HG03565 (cell line): ENCODE data around the gene SHISA8.
"Not testable (repeated sequence)": the region's sequence is repeated elsewhere in the genome, so short reads cannot be mapped to it uniquely, and the experiment has no call there.

Source experiments
- ATAC-seq: cut with Tn5 transposase; IDR thresholded peaks from one replicate; pipeline ENCODE4 v1.9.1; 2021; ENCODE audit warnings: mild to moderate bottlenecking, moderate library complexity; ENCODE audit not compliant: unreplicated experiment

Gene SHISA8

DNA sequence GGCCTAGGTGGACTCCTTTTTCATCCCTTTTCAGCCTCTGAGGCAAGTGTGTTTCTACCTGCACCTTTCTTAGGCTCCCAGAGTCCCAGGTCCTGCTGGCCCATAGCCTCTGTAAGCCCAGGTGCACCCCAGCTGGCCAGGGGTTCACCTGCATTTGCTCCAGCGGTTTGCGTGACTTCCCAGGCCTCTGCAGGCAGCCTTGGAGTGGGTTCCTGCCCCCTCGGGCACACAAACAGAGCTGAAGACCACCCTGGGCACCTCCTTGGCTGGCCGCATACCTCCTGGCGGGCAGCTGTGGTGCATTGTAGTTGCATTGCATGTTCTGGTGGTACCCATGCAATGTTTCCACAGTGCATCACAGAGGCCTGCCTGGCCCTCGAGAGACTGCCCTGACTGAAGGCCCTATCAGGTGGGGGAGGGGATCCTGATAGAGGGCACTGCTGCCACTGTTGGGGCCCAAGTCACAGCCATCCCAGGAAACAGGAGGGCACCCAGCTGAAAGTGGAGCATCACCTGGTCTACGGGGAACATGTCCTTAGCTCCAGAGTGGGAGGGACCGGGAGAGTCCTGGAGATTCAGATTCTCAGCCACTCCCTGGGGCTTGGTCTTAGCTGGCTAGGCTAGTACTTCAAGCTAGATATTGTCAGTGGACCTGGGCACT, 14.1 kb downstream of the SHISA8 start:
- ATAC-seq: no peak

GRCh38 chr22:41899992-41900651, 14.8 kb downstream of the SHISA8 start:
- no peak for ATAC-seq

- no peak for ATAC-seq
Measured at GRCh38 chr22:41899110-41899509, 15.8 kb downstream of the SHISA8 start.

DNA sequence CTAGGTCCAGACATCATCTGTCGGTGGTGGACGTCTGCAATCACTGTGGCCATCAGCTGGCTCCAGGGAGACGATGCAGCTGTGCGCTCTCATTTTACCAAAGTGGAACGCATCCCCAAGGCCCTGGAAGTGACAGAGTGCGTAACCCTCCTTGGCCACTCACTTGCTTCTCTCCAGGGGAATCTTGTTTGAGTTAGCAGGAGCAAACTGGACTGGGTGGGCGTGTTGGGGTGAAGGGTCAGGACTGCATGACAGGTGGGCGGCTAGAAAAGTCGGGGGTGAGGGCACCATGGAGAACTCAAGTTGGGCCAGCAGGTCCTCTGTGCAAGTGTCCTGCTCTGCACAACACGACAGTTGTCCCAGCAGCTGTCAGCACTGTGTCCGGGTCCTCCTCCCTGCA, 16.2 kb downstream of the SHISA8 start:
- no peak for ATAC-seq

DNA sequence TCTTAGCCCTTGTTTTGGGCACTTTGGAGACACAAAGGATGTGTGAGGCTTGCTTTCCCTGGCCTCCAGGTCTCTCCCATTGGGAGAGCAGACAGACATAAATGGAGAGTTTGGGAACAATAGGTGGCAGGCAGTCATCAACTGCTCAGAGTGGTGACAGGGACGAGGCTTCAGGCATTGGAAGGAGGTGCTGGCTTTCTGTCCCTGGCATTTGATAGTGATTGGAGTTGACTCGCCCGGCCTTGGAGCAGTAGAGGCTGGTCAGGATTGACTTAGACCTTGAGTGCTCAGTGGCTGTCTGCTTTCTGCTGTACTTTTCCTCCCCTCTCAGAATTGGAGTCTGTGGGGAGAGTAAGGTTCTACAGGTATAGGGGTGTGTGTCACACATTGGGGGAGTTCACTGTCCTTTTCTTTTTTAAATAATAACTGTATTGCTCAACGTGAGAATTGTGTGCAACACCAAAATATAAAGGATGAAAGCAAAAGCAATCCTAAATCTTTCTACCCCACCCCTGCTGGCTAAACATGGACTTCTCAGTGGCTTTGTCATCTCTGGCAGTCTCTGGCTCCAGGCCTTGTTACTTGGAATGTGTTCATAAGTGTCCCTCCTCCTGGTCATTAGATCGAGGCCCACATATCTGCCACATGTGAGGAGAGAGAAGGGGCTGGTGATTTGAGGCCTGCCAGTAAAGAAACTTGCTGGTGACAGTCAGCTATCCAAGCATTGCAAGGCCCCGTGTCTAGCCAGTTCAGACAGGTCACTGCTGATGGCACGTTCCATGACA, 21.1 kb downstream of the SHISA8 start:
- no peak for ATAC-seq

- ATAC-seq: no peak
Measured at GRCh38 chr22:41892721-41893120, 22.2 kb downstream of the SHISA8 start.

- ATAC-seq: no peak
Measured at GRCh38 chr22:41891407-41891806, 23.5 kb downstream of the SHISA8 start.

DNA sequence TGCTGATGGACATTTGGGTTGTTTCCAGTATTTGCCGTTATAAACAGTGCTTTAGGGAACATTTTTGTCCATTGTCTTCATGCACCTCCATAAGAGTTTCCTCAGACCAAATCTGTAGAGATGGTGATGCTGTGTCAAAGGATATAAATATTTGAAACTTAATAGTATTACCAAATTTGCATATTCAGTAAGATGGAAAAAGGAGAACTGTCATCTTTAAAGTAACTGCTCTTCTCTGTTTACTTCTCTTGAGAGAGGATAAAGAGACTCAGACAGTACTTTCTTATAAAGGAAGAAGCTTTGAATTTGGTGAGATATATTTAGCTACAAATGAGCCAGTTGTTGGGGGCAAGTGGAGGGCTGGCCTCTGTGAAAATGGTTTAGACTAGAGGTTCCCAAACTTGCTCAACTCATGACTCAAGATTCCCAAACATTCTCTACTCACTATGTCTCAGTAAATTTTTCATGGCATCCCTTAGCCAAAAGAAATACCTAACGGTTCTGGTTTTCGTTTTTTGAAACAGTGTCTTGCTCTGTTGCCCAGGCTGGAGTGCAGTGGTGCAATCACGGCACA, 26.2 kb downstream of the SHISA8 start:
- ATAC-seq: no peak

DNA sequence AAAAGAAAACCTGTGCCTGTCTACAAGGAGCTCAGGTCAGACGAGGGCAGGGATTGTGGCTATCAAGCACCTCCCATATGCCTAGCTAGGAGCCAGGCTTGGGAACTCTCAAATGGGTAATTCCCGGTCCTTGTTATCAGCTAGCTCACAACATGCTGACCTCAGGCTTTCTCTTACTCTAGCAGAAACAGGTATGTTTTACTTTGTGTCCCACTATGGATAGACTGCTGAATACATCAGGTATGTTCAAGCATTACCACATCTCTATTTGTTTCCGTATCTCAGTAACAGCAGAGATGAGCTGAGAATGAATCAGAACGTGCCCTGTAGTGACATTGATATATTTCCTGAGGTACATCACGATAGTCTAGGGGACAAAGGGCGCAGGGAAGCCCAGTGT, 29.4 kb downstream of the SHISA8 start:
- ATAC-seq: no peak

DNA sequence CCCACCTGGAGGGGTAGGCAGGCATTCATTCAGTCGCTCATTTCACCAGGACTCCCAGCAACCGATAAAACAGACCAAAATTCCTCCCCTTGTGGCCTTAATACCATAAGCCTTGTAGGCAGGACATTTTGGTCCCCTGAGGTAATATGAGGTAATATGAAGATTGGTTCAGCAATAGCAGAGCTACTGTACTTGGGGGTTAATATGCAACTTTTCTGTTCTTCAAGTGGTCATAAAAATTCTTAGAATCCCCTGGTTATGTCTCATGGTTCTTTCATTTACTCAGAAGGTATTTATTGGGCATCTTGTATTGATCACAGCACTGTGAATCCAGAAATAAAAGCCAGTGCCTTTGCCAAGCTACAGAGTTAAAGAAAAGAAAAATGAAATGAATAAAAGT, 29.8 kb downstream of the SHISA8 start:
- no peak for ATAC-seq

GRCh38 chr22:41883400-41883799, 31.5 kb downstream of the SHISA8 start:
- ATAC-seq: no peak

DNA sequence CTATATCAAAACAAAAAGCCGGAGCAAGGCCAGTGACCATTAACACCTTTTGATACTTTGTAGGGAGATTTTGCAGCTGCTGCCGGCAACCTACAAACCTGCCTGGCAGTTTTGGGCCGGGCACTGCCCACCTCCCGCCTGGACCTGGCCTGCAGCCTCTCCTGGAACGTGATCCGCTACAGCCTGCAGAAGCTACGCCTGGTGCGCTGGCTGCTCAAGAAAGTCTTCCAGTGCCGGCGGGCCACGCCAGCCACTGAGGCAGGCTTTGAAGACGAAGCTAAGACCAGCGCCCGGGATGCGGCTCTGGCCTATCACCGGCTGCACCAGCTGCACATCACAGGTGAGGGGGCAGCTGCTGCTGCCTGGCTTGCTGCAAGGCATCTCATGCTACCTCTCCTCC, 34.2 kb downstream of the SHISA8 start:
- no peak for ATAC-seq

DNA sequence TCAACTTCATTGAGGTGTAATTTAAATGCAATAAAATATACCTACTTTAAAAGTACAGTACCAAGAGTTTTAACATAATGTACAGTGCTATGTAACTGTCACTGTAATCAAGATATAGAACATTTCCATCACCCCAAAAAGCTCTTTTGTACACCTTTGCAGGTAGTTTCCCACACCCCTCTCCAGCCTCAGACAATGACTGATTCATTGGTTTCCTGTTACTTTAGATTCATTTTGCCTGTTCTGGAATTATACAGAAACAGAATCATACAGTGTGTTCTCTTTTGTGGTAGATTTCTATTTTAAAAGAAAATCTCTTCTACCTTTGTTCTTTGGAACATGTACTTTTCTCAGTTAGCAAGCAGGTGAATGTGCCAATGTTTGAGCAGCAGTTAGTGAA, 38.2 kb downstream of the SHISA8 start:
- ATAC-seq: no peak

DNA sequence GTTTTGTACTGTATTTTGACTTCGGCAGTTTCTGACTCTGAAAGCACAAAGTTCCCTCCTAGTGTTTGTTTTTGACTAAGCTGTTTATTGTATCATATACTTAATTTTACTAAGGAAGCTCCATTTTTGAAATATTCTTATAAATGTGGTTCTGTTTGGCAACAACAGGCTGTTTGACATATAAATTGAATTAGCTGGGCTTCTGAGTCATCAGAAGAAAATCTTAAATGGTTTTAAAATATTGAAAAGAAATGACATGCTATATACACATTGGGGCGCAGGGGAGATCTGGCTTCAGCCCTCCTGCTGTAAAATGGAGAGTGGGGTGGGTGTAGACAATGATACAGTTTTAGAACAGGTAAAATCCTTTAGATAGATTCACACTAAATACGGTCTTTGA, 38.6 kb downstream of the SHISA8 start:
- ATAC-seq: no peak

- no peak for ATAC-seq
Measured at GRCh38 chr22:41875531-41876270, 39.2 kb downstream of the SHISA8 start.

- no peak for ATAC-seq
Measured at GRCh38 chr22:41874090-41874489, 40.8 kb downstream of the SHISA8 start.

GRCh38 chr22:41873391-41873790, 41.5 kb downstream of the SHISA8 start:
- no peak for ATAC-seq

- ATAC-seq: no peak
Measured at GRCh38 chr22:41870786-41871185, 44.1 kb downstream of the SHISA8 start.

DNA sequence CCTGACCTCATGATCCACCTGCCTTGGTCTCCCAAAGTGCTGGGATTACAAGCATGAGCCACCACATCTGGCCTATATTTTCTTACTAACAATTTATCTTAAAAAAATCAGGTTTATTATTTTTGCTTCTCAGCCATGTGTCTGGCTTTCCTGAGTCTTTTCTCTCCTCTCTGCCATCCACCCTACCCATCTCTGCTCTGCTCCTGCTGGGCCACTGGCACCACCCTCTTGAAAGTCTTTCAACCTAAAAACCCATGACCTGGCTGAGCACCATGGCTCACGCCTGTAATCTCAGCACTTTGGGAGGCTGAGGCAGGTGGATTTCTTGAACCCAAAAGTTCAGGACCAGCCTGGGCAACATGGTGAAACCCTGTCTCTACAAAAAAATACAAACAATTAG, 44.8 kb downstream of the SHISA8 start:
- ATAC-seq: not testable (repeated sequence)

DNA sequence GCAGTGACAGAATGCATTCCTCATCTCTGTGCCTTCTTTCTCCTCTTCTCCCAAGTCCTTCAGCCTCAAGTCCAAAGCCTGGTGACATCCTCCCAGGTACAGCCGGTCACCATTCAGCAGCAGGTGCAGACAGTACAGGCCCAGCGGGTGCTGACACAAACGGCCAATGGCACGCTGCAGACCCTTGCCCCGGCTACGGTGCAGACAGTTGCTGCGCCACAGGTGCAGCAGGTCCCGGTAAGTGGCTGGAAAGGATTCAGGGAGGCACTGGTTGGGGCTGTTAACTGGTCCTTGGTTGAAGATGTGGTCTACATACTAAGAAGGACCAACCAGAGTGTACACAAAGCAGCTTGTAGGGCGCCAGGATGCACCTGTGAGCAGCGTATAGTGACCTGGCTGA, 46.3 kb downstream of the SHISA8 start:
- no peak for ATAC-seq

DNA sequence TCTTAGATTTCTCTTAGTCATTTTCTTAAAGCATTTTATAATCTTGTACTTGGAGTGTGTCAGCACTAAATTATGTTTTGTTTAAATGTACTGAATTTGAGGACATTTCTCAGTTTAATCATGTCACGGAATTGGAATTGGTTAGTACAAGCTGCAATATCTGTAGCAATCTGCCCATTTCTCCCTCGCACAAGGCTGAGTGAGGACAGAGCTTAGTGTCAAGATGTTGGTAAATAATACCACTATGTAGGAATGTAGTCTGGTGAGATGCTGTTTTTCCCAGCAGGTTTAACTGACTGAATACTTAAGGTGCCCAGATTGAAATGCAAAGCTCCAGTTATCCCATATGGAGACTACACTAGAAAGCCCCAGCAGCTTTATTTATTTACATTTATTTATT, 51.4 kb downstream of the SHISA8 start:
- no peak for ATAC-seq
